Fibroblast of lung (primary cell): ENCODE data around the gene NLRP3.
A peak's percentile ranks its signal among the peaks of the same experiment; 100 is the strongest.

Experiments
- EZH2 ChIP-seq: IDR thresholded peaks from 2 replicates; pipeline ENCODE4 v1.5.1; 2012; ENCODE audit warnings: low read length, control low read depth, mild to moderate bottlenecking; ENCODE audit errors: missing control alignments
- TF ChIP-seq, protein P1 (sequence below), 2 donors: IDR thresholded peaks in 1 of 2; conservative IDR thresholded peaks in 1 of 2; 1 replicate in 1 of 2; 2 replicates in 1 of 2; pipeline ENCODE4 v1.5.1; 2011 to 2012; ENCODE audit warnings: low read length in 2 of 2, control low read depth in 1 of 2, inconsistent platforms in 1 of 2, low read depth in 1 of 2, mild to moderate bottlenecking in 1 of 2

DNA sequence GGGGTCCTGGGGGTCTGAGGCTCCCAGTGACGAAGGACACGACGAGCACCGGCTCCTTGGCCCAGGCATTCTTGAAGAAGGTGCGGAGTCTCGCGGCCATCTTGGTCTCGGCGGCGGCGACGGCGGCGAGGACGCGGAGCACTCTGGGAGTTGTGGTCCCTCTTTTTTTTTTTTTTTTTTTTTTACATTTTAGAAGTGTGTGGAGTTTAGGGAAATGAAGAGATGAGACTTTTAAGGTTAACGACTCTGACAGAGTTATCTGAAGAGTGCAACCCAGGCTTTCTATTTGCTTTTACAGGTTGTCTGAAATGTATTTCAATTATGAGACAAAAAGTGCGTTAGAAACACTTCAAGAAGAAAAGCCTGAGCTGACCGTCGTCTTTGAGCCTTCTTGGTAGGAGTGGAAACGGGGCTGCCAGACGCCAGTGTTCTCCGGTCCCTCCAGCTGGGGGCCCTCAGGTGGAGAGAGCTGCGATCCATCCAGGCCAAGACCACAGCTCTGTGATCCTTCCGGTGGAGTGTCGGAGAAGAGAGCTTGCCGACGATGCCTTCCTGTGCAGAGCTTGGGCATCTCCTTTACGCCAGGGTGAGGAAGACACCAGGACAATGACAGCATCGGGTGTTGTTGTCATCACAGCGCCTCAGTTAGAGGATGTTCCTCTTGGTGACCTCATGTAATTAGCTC, 32.3 kb downstream of the NLRP3 start:
- TF ChIP-seq, protein P1, sequence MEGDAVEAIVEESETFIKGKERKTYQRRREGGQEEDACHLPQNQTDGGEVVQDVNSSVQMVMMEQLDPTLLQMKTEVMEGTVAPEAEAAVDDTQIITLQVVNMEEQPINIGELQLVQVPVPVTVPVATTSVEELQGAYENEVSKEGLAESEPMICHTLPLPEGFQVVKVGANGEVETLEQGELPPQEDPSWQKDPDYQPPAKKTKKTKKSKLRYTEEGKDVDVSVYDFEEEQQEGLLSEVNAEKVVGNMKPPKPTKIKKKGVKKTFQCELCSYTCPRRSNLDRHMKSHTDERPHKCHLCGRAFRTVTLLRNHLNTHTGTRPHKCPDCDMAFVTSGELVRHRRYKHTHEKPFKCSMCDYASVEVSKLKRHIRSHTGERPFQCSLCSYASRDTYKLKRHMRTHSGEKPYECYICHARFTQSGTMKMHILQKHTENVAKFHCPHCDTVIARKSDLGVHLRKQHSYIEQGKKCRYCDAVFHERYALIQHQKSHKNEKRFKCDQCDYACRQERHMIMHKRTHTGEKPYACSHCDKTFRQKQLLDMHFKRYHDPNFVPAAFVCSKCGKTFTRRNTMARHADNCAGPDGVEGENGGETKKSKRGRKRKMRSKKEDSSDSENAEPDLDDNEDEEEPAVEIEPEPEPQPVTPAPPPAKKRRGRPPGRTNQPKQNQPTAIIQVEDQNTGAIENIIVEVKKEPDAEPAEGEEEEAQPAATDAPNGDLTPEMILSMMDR (conservative IDR thresholded peaks at IDR 0.05 in 1 of 2, IDR thresholded peaks at IDR 0.05 in 1 of 2; ENCODE audit: low read depth in 1 of 2, low read length in 2 of 2), result peak in 1 of 2 donors; percentile 5
- TF ChIP-seq EZH2, result no peak
